ENCODE data around the gene METTL25B. TPM values are rescaled to one million over a fixed set of nuclear protein-coding genes. Genes with fewer than 3 reads are reported as not detected.

Gene METTL25B
- total RNA-seq: 10.4 and 19.4 TPM in 2 replicates

DNA sequence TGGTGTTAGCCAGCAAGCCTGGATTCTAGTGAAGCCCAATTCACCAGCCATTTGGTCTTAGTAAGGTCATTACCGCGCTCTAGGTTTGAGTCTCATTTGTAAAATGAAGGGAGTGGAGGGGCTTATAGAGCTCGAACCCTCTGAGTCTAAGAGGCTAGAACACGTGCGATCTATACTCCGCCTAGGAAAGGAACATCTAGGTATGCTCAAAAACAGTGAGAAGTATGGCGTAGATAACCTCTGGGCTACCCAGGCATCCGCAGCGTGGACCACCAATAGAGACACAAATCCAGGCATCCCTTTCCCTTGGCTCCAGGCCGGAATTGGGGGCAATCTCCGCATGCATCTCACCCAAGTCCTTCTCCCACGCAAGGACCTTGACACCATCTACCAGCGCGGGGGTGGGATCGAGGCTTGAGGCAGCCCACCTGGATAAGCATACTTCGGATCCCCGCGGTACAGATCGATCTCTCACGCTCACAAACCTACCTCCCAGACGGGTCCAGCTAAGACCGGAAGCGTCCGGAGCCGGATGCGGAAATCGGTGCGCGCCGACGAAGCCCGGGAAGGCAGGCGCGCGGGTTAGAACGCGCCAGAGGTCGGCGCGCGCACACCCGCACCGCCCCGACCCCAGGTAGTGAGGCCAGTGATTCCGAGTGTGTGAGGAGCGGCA is at the start of gene METTL25B:
METTL25B (plus strand) TSS at position 544 of the 673 bp plus-strand sequence. CDS start 636 bp downstream, outside the sequence.

DNA sequence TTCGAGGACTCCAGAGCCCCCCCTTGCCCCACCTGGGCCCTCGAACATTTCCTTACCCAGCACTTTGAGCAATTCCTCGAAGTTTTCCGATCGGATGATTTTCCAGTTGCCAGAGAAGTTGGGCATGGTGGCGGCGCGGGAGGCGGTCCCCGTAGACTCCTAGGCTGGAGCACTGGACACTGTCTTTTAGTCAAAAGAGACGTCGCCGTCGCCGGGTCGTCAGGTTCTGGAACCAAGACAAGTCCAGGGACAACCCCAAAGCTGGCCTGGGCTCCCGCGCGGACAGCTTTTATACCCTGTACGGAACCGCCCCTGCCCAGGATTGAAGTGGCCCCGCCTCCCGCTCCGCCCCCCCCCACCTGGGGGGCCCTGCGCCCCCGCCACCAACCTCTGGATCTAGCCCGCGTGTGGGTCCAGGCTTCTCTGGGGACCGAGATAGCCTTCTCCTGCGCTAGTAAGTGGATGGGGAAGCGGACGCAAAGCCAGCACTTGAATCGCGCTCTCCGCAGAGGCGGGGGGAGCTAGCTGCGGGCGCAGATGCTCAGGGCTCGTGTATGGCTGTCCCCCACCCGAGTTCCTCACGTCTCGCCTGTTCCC is 22.9 kb upstream of the METTL25B start, which contains the start of gene CRABP2:
CRABP2 (minus strand) TSS at position 263 of the 597 bp plus-strand sequence; CDS start at position 126, 137 bp downstream.

DNA sequence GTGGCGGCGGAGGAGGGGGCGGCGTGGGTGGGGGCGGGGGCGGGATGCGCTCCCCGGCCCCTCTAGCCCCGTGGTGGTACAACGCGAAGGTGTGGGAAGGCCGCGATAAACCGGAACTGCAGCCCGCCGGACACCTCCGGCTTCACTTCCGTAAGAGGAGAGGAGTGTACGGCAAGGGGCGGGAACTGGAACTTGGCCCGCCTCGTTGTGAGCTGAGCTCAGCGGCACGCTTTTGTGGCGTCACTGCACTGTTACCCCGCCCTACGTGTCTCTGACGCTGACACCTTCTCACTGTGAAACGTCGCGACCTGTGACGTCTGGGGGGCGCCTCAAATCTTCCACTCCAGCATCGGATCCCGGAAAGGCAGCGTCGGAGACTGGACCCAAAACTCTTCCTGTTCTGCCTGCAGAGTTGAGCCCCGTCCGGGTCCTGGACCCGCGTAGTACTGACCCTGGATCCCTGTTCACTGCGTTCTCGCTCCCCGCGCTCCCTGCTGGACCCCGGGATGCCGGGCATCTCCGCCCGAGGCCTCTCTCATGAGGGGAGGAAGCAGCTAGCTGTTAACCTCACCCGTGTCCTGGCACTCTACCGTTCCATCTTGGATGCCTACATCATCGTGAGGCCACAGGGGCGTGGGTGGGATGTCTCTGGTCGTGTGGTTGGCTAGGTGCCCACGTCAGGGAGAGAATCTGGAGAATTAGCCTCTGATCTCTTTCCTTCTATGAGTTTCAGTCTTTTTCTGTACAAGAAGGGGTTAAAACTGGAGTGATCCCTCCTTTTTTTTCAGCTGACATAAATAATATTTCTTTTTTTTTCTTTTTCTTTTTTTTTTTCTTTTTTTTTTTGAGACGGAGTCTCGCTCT is 562 bp downstream of the METTL25B start, which contains the start of gene ISG20L2:
ISG20L2 (minus strand) TSS at position 168 of the 864 bp plus-strand sequence. CDS start 1,114 bp downstream, outside the sequence.

DNA sequence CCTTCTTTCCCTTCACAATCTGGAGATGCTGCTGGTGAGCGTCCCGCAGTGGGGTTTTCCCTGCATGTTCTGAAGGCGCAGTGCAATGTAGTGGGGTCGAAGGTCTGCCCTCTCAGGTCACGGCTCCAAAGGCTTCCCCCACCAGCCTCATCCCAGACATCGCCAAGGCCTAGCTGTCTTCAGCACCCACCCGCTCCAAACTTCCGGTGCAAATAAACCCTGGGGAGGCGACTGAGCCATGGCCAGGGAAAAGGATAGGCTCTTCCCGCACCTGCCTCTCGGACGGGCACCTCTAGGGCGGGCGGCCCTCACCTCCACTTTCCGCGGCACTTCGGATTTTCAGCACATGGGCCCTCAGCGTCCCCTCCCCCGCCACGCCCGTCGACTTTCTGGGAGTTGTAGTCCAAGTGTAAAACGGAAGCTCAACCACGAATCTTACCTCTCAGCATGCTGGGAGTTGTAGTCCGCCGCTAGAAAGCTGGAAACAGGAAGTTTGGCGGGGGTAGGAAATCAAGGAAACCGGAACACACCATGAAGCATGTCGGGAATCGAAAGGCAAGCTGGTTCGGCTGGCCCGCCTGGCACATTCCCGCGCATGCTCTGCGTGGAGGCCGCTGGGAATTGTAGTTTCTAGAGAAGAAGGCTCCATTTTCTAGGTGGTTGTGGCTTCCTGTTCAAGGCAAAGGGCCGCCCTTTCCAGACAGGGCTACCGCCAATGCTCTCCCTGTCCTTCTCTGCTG is 12.6 kb downstream of the METTL25B start, which contains the start of gene MRPL24:
MRPL24 (minus strand) TSS at position 348 of the 740 bp plus-strand sequence. CDS start 2,384 bp downstream, outside the sequence.

DNA sequence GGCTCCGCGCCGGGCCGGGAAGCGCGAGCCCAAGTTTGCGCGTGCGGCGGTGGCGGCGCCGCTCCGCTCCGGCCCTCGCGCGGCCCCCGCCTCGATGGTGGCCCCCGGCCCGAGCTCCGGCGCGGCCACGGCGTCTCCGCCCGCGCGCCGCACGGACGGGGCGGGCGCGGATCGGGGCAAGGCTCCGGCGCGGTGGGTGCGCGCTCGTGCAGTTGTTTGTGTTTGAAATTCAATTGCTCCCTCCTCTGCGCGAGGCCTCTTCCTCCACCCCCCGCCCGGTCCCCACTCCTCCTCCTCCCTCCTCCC is 23.1 kb downstream of the METTL25B start, which contains the start of gene HDGF:
HDGF (minus strand) TSS at position 225 of the 306 bp plus-strand sequence. CDS start 246 bp downstream, outside the sequence.

DNA sequence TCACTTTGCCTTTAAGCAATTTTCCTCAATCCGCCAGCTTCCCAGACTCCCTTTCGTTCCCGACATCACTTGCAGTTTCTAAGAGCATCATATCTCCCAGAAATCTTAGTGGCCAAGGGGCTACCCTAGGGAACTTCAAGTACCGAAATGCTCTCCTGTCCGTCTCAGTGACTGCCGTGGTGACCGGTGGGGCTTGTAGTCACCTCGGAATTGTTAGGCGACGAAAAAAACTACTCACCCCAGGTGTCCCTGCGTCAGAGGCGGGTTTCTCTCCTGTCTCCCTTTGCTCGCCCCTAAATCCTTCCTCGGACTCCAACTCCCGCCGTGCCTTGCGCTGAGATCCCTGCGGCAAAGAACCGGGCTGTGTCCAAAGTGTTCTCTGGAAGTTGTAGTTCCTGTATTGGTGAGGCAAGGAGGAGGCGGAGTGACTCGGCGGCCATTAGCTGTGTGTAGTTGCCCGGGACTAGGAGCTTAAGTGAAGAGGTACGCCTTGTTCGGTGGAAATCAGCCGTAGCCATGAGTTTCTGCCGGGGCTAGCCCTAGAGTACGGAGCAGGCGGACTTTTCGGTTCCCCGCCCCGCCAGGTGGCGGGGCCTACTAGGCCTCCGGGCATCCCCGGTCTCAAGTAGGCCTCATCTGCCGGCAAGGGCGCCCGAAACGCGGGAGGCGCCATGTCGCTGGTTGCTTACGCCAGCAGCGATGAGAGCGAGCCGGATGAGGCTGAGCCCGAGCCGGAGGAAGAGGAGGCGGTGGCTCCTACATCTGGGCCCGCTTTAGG is 39.0 kb downstream of the METTL25B start, which contains the start of gene PRCC:
PRCC (plus strand) TSS at position 435 of the 778 bp plus-strand sequence; CDS start at position 672, 237 bp downstream.

Other genes with a start within 250 kb of the METTL25B start
- gene MEF2D, start 227.7 kb upstream of the METTL25B start, total RNA-seq: 3.0 and 3.6 TPM in 2 replicates
- 0.85 and 2.9 TPM in 2 replicates for gene IQGAP3, start 155.9 kb upstream of the METTL25B start, total RNA-seq
- not detected in 2 replicates for gene TTC24, start 148.7 kb upstream of the METTL25B start, total RNA-seq
- gene NAXE, start 136.7 kb upstream of the METTL25B start, total RNA-seq: 141 and 151 TPM in 2 replicates
- gene GPATCH4, start 127.0 kb upstream of the METTL25B start, total RNA-seq: 14.5 and 14.7 TPM in 2 replicates
- not detected in 2 replicates for gene HAPLN2, start 109.1 kb upstream of the METTL25B start, total RNA-seq
- gene BCAN, start 86.4 kb upstream of the METTL25B start, total RNA-seq: not detected in 2 replicates
- 0.24 TPM in 1 of 2 replicates, not detected in the other for gene NES, start 51.1 kb upstream of the METTL25B start, total RNA-seq
- 30.1 and 132 TPM in 2 replicates for gene CRABP2, start 22.9 kb upstream of the METTL25B start, total RNA-seq
- gene ISG20L2, start 297 bp downstream of the METTL25B start, total RNA-seq: 8.5 and 9.9 TPM in 2 replicates
- 40.0 and 52.4 TPM in 2 replicates for gene MRPL24, start 12.6 kb downstream of the METTL25B start, total RNA-seq
- gene HDGF, start 23.2 kb downstream of the METTL25B start, total RNA-seq: 179 and 269 TPM in 2 replicates
- gene PRCC, start 39.1 kb downstream of the METTL25B start, total RNA-seq: 7.7 and 8.4 TPM in 2 replicates
- 1.5 and 3.6 TPM in 2 replicates for gene SH2D2A, start 88.4 kb downstream of the METTL25B start, total RNA-seq
- not detected in 2 replicates for gene INSRR, start 130.6 kb downstream of the METTL25B start, total RNA-seq
- gene NTRK1, start 132.4 kb downstream of the METTL25B start, total RNA-seq: not detected in 2 replicates
- gene PEAR1, start 165.2 kb downstream of the METTL25B start, total RNA-seq: 1.4 and 1.5 TPM in 2 replicates
- not detected in 2 replicates for gene LRRC71, start 192.2 kb downstream of the METTL25B start, total RNA-seq

Measured in tracheal epithelial cell (primary cell).